HEK293T (cell line): ENCODE measurements around the gene SIGMAR1.

Experiments used
- ELF4 ChIP-seq: fragments of 450-650 bp; IDR thresholded peaks from 2 replicates; pipeline ENCODE4 v1.6.1; 2017; ENCODE audit warnings: antibody characterized with exemption
- FOXK2 ChIP-seq: fragments of 450-650 bp; IDR thresholded peaks from 2 replicates; pipeline ENCODE4 v1.6.1; 2016; ENCODE audit warnings: mild to moderate bottlenecking
- FOXM1 ChIP-seq: fragments of 450-650 bp; IDR thresholded peaks from 2 replicates; pipeline ENCODE4 v1.6.1; 2017; ENCODE audit warnings: mild to moderate bottlenecking, borderline replicate concordance
- L3MBTL2 ChIP-seq: fragments of 450-650 bp; conservative IDR thresholded peaks from 2 replicates; pipeline ENCODE4 v1.6.1; 2016; ENCODE audit warnings: mild to moderate bottlenecking
- PKNOX1 ChIP-seq: fragments of 450-650 bp; IDR thresholded peaks from 2 replicates; pipeline ENCODE4 v1.6.1; 2016

GRCh38 chr9:34612788-34613390 lies 24.7 kb downstream of the SIGMAR1 start:
- TF ChIP-seq ELF4 (no peak), FOXM1 (no peak), FOXK2 (no peak), L3MBTL2 (no peak), PKNOX1 (no peak)
